Ramos (cell line): ENCODE results near the gene MACROD1.

Experiments used
- in situ Hi-C: fragments of 300-500 bp; cut with MboI; formaldehyde crosslinking; loops from one replicate; pipeline ENCODE4 v1.14.3; 2022; ENCODE audit warnings: low sequenced_read_pairs; ENCODE audit not compliant: unreplicated experiment

Gene MACROD1

DNA sequence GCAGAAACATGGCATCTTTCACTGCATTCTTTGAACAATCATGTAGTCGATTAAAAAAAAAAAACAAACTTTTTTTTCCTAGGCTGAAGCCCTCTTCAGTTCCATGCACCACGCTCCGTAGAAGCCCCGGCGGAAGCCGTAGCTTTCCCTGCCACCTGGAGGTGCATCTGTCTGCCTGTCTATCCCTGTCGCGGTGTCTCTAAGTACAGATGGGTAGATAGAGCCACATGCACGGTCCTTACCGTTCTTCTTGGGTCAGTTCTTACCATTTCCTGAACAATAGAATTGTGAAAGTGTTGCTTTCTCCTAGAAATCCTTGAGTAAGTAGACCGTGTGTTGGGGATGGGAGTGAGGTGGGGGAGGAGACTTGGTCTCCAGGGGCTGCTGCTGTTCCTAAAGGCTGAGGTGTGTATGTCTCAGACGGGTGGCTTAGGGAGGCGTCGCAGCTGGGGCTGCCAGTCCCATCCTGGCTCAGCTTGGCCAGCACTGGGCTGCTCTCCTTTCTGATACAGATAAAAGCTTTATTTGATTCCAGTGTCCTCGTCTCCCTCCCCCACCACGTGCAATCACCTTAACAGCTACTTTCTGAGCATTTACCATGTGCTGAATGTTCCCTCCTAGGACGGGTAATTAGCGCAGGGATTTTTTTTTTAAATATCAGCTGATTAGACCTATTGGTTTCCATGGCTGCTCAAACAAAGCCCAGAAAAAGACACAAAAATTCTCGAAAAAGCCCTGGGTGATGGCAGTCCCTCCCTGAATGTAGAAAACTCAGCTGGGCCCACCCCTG lies 46.8 kb downstream of the MACROD1 start:
- in situ Hi-C loops: no loop called here

DNA sequence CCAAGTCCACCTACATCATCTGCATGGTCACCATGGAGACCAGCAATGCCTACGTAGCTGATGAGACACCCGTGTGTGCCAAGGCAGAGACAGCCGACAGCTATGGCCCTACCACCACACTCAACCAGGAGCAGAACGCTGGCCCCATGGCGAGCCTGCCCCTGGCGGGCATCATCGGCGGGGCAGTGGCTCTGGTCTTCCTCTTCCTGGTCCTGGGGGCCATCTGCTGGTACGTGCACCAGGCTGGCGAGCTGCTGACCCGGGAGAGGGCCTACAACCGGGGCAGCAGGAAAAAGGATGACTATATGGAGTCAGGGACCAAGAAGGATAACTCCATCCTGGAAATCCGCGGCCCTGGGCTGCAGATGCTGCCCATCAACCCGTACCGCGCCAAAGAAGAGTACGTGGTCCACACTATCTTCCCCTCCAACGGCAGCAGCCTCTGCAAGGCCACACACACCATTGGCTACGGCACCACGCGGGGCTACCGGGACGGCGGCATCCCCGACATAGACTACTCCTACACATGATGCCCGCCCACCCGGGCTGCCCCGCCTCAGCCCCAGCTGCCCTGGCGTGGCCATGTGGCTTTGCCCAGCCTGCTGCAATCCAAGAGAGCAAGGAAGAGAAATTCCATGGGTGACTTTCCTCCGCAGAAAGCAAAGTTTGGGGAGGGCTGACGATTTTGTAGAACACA lies 48.0 kb downstream of the MACROD1 start:
- in situ Hi-C loops: no loop called here

DNA sequence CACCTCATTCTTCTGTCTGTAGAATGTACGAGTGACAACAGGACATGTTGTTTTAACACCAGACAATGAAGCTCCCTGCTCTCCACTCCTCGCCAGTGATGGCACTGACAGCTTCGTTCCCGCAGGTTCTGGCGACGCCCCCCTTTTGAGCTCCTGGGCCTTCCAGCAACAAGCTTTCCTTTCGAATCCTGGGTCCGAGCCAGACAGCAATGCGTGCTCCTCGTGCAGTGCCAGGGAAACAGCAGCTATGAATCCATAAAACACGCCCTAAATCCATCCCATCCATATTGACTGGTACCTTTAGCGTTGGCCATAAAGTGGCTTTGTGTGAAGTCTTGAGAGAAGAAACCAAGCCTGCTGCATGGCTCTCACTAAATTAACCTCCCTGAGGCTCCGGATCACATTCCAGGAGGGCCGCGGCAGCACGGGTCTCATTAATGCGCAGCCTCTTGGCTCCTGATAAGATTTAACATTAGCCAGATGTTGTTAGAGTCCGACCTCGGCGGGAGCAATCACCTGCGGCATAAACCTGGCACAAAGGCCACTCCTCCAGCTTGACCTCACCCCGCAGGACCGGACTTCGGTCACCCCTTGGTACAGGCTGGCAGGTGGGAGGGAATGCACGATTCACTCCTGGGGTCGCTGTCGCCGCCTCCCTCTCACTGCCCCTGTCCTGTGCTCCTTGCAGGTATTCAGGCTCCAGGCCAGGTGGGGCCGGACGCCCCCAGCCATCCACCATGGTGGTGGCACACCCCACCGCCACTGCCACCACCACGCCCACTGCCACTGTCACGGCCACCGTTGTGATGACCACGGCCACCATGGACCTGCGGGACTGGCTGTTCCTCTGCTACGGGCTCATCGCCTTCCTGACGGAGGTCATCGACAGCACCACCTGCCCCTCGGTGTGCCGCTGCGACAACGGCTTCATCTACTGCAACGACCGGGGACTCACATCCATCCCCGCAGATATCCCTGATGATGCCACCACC lies 50.1 kb downstream of the MACROD1 start:
- in situ Hi-C loops: no loop called here

DNA sequence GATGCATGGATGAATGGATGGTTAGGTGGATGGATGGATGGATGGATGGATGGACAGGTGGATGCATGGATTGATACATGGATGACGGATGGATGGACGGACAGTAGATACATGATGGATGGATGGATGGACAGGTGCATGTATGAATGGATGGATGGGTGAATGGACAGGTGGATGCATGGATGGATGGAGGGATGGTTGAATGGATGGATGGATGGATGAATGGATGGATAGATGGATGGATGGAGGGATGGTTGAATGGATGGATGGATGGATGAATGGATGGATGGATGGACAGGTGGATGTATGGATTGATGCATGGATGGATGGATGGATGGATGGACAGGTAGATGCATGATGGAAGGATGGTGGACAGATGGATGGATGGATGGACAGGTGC lies 51.7 kb downstream of the MACROD1 start:
- in situ Hi-C loops: no loop called here

DNA sequence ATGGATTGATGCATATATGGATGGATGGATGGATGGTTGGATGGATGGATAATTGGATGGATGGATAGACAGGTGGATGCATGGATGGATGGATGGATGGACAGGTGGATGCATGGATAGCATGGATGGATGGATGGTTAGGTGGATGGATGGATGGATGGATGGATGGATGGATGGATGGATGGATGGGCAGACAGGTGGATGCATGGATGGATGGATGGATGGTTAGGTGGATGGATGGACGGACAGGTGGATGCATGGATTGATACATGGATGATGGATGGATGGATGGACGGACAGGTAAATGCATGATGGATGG lies 52.5 kb downstream of the MACROD1 start:
- in situ Hi-C loops: no loop called here

DNA sequence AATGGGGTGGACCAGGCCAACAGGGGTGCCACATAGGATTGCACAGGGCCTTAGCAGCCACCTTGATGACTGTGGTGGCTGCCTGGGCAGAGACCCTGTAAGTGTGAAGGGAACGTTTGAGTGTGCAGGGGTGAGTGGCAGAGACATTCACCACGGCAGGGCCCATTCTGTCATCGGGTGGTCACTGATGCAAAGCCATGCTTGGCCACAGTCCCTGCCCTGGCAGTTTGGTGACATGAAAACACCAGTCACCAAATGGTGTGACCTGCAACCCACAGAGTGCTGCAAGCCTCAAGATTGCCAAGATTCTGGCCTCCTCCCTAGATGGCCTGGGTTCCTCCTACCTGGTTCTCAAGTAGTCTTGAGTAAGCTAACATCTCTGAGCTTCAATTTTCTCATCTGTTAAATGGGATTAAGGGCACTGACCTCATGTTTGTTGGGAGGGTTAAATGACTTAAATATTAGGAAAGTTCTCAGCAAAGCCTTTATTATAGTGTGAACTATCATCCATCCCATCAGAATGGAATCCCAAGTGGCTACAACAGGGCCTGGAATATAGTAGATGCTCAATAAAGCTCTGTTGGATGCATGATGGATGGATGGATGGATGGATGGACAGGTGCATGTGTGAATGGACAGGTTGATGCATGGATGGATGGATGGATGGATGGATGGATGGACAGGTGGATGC lies 53.0 kb downstream of the MACROD1 start:
- in situ Hi-C loops: no loop called here

DNA sequence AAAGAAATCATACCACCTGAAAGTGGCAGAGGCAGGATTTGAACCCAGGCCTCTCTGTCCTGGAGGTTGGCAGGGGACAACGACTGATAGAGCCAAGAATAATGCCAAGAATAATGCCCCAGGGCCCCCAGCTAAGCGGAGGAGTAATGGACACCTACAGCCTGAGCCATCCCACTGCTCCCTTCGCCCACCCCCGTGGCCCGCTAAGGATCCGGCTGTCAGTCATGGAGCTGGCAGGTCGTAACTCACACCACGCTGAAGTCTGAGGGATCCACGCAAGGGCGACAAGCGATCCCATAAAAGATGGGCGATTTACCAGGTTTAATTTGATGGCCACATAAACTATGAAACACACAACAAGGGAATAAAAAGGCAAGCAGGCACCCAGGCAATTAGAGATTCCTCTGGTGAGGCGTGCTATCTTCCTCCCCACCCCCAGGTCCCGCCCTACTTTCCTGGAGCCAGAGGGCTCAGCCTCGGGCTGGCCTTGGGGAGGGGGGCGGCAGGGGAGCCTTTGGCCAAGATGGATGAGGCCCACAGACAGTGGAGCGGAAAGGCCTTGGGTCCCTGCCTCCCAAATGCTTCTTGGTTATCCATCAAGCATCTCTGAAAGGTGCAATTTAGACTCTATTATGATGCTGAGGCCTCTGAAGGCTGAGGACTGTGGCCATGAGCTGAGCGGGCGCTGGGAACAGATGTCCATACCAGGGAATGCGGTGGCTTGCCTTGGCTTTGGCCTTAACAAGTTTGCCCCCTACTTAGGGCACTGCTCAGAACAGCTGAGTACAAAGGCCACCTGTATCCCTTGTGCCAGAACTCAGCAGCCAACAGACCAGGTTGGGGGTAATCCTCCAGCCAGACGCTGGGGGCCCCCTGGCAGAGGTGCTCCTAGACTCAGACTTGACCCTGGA lies 55.2 kb downstream of the MACROD1 start:
- in situ Hi-C loops: no loop called here

DNA sequence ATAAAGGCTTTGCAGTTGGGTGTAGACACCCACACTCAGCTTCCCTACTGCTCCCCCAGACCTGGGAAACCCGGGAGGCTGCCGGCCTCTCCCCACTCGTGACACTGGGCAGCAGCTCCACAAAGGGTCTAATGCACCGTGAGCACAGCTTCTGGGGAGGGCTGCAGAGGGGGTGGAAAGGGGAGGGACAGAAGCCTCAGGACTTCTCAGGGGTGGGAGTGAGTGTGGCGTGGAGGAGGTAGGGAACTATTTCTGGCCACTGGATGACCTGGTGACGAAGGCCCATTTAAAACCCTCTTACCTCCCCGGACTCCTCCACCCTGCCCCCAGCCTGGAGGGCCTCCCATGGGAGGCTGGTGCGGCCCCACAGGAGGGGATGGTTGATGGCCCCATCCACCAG lies 56.6 kb downstream of the MACROD1 start:
- in situ Hi-C loops: no loop called here

DNA sequence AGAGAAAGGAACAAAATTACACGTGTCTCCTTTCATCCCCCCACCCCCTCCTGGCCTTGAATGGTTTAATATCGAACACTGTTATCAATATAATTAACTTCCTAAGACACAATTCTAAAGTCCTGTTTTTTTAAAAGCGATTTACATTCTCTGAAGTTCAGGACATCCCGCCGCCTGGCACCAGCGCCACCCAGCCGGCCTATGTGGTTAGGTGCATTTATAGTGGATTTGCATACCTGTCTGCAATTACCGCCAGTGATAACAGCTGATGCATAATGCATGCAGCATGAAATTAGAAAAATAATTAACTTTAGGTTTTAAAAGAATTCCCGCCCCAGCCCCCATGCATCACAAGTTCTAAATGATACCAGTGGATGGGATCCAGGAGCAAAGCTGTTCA lies 58.6 kb downstream of the MACROD1 start:
- in situ Hi-C loops: no loop called here

DNA sequence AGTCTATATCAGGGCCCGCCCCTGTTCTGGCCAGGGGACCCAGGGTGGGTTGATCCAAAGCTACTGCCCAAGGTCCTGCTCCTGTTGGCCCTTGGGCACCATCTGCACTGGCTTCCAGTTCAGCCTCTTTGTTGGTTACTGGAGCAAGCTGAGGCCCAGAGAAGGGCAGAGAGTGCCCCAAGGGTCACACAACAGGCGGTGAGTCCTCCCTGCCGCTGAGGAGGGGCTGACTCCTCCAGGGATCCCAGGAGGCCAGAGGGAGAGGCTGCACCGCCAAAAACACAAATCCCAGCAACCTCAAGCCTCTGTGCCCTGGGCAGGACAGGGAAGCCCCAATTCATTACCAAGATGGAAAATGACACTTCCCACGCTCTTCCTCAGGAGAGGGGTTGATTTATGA lies 61.3 kb downstream of the MACROD1 start:
- in situ Hi-C loops: no loop called here

DNA sequence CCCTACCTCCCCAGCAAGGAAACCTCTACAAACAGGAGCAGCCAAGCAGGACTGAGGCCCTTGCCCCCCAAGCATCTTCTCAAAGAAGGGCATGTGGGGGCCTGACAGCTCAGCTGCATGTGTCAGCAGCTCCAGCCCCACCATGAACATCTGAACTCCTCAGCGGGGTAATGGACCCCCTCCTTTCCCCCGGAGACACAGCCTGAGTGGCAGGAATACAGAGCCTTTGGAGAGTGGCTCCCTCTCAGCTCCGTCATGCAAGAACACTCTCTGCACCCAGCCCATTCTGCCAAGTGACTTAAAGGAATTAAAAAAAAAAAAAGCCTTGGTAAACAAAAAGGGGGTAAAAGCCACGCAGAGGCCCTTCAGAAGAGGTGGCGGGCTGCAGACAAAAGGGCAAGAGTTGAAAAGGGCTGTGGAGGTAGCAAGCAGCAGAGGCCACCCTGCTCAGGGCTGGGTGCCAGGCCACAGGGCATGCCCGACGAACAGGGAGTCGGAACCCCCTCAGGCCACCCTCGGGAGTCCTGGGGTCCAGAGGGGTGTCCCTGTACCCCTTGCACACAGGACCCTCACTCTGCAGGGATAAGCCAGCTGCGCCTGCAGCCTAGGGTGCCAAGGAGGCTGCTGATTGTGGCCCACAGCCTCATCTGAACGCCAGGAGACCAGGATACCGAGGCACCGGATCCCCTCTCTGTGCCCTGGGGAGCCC lies 62.5 kb downstream of the MACROD1 start:
- in situ Hi-C loops: no loop called here

DNA sequence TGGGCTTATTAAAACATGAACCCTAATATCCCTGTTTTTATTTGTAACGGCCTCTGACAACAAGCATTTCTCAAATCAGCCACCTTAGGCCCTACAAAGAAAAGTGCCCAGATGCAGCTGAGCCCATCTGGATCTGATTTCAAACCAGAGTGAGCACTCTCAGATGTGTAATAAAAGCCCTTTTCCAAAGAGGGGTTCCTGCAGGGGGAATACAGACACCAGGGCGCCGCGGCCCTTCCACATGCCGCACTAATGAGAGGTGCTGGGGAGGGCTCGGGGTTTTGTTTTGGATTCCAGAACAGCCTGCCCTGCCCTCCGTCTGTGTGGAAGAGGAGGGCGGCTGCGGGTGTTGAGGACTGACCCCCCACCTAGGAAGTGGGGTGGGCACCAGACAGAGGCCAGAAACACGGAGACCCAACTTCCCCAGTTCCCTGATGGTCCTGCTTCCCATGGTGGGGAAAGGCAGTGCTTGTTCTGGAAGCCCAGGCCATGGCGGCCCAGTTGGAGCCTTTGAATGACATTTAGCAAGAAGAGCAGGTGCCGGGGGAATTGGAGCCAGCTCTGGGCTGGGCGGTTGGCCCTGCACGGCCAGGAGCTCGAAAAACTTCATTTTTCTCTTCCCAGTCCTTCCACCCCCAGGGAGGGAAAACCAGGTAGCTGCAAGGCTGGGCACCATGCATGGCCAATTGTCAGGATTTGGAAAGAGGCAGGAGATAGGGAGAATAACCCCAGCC lies 63.7 kb downstream of the MACROD1 start:
- in situ Hi-C loops: no loop called here

DNA sequence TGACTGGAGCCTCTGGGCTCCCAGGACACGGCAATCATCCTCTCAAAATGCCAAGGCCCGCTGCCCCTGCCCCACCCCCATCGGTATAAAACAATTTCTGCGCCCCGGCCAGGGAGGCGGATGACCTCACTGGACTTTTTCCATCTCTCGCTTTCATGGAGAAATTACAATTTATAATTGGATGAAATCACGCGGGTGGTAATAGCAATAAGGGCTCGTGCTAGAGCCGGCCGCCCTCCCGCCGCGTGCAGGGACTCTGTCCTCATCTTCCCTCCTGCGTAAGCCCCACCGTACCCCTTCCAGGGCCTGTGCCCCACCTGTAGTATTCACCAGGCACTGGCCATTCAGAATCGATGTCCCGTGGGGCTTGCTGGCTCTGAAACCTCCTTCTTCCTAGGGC lies 64.5 kb downstream of the MACROD1 start:
- in situ Hi-C loops: no loop called here

DNA sequence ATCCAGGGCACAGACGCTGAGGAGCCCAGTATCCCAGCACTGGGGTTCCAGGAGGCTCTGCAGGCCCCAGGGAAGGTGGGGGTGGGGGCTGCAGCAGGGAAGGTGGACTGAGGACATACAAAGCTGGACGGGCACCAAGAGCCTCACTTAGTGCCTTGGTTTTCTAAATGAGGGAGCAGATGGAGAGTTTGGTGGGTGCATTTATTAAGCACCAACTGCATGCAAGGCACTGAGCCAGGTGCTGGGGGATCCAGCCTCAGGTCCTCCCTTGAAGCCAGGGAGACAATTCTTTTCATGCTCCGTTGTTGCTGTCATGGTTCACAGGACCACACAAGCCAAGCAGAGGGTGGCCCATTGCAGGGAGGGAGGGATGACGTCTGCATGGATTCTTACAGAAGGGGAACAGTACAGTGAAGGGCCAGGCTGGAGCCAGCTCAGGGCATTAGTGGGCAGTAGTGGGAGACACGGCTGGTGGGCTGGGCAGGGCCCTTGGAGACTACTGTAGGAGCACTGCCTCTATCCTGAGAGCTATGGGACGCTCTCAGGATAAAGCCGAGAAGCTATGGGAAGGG lies 65.0 kb downstream of the MACROD1 start:
- in situ Hi-C loops: no loop called here

DNA sequence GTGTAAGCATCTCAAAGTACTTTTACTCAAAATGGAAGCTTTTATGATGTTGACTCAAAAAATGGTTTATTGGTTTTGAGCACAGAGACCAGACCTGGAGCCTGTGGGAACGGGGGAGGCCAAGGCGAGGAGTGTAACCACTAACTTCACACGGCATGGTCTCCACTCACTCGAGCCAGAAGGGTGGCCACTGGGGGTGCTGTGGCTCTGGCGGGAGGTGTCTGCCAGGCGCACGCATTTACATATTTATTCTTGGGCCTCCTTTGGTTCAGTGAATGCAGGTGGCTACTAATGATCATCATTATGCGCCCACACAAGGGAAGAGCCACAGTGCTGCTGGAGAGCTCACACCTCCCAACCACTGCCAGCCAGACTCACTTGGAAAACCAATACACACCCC lies 65.6 kb downstream of the MACROD1 start:
- in situ Hi-C loops: no loop called here

DNA sequence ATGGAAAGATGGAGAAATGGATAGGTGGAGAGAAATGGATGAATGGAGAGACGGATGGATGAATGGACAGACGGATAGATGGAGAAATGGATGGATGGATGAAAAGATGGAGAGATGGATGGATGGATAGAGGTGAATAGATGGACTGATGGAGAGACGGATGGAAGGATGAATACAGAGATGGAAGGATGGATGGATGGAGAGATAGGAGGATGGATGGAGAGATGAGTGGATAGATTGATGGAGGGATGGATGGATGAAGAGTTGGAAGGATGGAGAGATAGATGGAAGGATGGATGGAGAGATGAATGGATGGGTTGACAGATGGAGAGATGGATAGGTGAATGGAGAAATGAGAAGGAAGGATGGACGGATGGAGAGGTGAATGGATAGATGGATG lies 66.5 kb downstream of the MACROD1 start:
- in situ Hi-C loops: no loop called here

DNA sequence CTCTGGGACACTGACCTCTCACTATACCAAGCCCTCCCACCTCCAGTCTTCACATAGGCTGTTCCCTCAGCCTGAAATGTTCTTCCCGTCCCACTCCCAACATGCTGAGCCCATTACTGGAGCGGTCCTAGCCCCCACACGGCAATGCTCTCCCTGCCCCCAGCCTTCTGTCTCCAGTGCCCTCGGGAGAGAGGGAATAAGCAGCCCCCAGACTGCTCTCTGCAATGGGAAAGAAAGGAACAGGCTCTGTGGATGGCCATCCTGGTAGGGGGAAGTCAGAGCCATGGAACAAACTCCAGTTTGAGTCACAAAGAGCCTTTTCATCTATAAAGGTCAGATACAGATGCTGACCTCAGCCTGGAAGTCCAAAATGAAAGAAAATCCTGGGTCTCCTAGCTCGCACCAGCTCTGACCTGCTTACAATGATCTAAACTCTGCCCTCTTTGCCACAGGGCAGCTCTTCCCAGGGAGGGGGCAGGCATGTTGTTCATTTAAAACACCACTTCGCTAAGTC lies 67.5 kb downstream of the MACROD1 start:
- in situ Hi-C loops: no loop called here
